ENCODE data around the gene ZDHHC11. TPM values are rescaled to one million over a fixed set of nuclear protein-coding genes. Genes with fewer than 3 reads are reported as not detected.

The ZDHHC11 gene
- total RNA-seq, 4 donors from 2014 or later, result 0.54 to 5.3 (median 2.8) TPM

GRCh38 chr5:867300-867870 is 16.6 kb upstream of the ZDHHC11 start:
- TF ChIP-seq CTCF (IDR thresholded peaks at IDR 0.05), result no peak
- no peak for TF ChIP-seq POLR2A (IDR thresholded peaks at IDR 0.05)
- Histone ChIP-seq H3K27ac (no peak overlapping the region), H3K4me3 (replicated peaks in 1 of 3) (no peak overlapping the region), H3K36me3 (peaks cover 67 to 72% of the 10 kb centered on the region in 2 donors), H3K4me1 (no peaks in the 10 kb centered on the region), H3K27me3 (no peaks in the 10 kb centered on the region), H3K9me3 (no peaks in the 10 kb centered on the region)
- 94 to 99% methylated on average over 6 of the region's 6 CpGs for WGBS, 2 donors
- intact Hi-C loops (cut with DNase I), result no loop called here
- DNase-seq, result no peak

DNA sequence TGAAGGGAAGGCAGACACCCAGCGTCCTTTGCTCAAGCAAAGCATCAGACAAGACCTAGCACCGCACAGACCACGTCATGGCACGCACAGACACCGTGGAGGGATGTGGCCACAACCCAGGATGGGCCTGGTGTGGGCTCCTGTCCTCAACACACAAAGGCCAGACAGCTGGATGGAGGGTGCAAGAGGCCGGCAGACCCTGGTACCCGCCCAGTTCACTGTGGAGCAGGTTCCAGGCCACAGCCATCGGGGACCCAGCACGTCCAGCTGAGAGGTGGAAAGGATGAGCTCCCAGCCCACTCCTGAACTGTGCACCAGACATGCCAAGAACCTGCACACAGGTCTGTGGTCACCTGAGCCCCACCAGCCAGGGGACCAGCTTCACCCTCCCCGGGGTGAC is 15.0 kb upstream of the ZDHHC11 start:
- Histone ChIP-seq H3K36me3 (peaks cover 55 to 62% of the 10 kb centered on the region in 2 donors), H3K4me3 (replicated peaks in 1 of 3) (no peak overlapping the region), H3K27ac (no peak overlapping the region), H3K9me3 (no peaks in the 10 kb centered on the region), H3K27me3 (no peaks in the 10 kb centered on the region), H3K4me1 (no peaks in the 10 kb centered on the region)
- DNase-seq, result no peak
- intact Hi-C loops (cut with DNase I), result no loop called here
- whole genome bisulfite sequencing, 2 donors, result 99% methylated on average over 6 of the region's 10 CpGs; no CpG with 5 or more reads in 1 of the 2 donors
- TF ChIP-seq POLR2A (IDR thresholded peaks at IDR 0.05), result no peak
- TF ChIP-seq CTCF (IDR thresholded peaks at IDR 0.05), result no peak

- no peaks in the 10 kb centered on the region for H3K9me3 ChIP-seq
- no peaks in the 10 kb centered on the region for H3K4me1 ChIP-seq
- DNase-seq, result no peak
- no peaks in the 10 kb centered on the region for H3K27me3 ChIP-seq
- no peak for TF ChIP-seq CTCF (IDR thresholded peaks at IDR 0.05)
- no peak for TF ChIP-seq POLR2A (IDR thresholded peaks at IDR 0.05)
- H3K27ac ChIP-seq, result no peak overlapping the region
- peaks cover 49 to 58% of the 10 kb centered on the region in 2 donors for H3K36me3 ChIP-seq
- intact Hi-C loops (cut with DNase I), result no loop called here
- WGBS, 2 donors, result 91 to 95% methylated on average over 14 to 23 of the region's 24 CpGs
- no peak overlapping the region for H3K4me3 ChIP-seq (replicated peaks in 1 of 3)
These were observed 14.4 kb upstream of the ZDHHC11 start for GRCh38 chr5:865168-865521.

DNA sequence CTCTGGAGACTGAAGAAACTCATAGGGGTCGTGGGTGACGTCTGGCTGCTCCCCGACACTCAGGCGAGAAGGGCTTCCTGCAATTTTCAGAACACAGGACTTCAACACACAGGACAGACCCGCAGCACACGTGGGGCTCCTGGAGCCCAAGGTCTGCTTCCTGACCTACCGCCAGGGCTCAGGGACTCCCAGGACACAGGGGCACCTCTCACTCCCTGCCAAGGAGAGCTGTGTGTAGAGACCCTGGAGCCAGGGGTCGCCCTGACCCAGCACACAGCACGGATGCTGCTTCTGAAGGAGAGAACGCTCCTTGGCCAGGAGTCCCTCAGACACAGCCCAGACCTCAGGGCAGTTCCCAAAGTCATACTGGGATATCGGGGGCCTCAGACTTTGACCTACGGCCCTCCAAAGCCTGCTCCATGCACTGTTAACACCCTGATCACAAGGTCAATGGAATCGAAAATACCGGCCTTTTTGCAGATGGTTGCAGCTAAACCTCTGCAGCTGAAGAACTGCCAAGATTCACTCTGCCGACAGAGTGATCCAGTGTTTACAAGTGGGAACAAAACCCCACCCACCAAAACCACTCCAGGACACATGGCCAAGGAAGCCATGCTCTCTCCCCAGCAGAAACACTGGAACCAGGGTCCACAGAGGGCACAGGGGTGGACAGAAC is 13.8 kb upstream of the ZDHHC11 start:
- peaks cover 44 to 52% of the 10 kb centered on the region in 2 donors for H3K36me3 ChIP-seq
- WGBS, 2 donors, result 80 to 82% methylated on average over 9 to 11 of the region's 15 CpGs
- DNase-seq, result no peak
- no peak overlapping the region for H3K4me3 ChIP-seq (replicated peaks in 1 of 3)
- H3K27ac ChIP-seq, result no peak overlapping the region
- H3K27me3 ChIP-seq, result no peaks in the 10 kb centered on the region
- H3K9me3 ChIP-seq, result no peaks in the 10 kb centered on the region
- no peak for TF ChIP-seq CTCF (IDR thresholded peaks at IDR 0.05)
- no peak for TF ChIP-seq POLR2A (IDR thresholded peaks at IDR 0.05)
- H3K4me1 ChIP-seq, result no peaks in the 10 kb centered on the region
- intact Hi-C loops (cut with DNase I), result no loop called here

DNA sequence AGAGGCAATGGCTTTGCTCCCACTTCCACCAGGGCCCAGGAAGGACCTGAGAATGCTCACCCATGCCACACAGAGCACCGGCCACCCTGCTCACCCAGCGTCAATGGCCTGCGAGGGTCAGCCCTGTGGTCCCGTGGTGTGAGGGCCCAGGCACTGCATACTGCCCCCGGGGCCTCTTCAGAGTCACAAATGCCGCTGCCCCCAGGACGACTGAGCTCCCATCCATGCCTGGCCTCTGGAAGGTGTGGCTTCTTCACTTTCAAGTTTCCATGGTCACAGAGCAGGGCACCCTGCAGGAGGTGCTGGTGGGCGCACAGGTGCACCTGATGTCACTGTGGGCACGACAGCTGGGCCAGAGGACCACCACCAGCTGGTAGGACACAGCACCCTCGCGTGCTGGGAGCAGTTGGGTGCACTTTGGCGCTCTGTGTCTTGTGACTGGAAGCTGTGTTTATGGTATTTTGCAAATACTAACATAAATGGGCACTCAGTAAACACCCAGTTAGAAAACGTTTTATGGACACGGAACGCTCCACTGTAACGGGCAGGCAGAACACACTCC is 12.5 kb upstream of the ZDHHC11 start:
- Histone ChIP-seq H3K4me3 (replicated peaks in 1 of 3) (no peak overlapping the region), H3K4me1 (no peaks in the 10 kb centered on the region), H3K36me3 (peaks cover 31 to 39% of the 10 kb centered on the region in 2 donors), H3K9me3 (no peaks in the 10 kb centered on the region), H3K27ac (no peak overlapping the region), H3K27me3 (no peaks in the 10 kb centered on the region)
- DNase-seq, result no peak
- TF ChIP-seq CTCF (IDR thresholded peaks at IDR 0.05), result no peak
- TF ChIP-seq POLR2A (IDR thresholded peaks at IDR 0.05), result no peak
- WGBS, 2 donors, result 93 to 96% methylated on average over 8 to 10 of the region's 16 CpGs
- intact Hi-C loops (cut with DNase I), result no loop called here
